ENCODE data around the gene TOB1. TPM values are rescaled to one million over a fixed set of nuclear protein-coding genes. Genes with fewer than 3 reads are reported as not detected.

TOB1 gene
- total and polyA plus RNA-seq, 3 donors from 2014 or later, result 18.4 to 42.8 (median 26.1) TPM

DNA sequence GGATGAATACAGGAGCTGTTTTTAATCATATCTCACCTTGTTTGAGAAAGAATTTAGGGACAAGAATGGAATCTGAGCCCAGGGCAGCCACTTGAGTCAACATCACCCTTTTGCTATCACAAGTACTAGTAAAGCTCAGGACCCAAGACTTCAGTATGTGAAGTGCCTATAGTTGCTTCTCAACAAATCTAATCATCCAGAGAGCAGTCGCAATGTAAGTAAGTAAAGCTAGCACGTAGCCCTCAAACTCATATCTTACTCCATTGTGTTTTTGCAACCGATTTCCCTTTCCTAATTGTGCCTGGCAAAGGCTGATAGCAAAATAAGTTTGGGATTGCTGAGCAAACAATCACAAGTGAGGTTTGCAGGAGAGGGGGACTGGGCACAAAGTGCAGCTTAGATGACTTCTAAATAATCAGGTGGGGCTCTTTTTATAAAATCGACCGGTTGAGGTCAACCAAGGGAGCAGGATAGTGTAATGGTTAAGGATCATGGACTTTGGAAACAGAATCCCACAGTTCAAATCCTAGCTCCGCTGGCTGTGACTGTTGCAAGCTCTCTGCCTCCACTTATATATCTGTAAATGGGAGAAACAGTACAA, 13.0 kb downstream of the TOB1 start:
- no peaks in the 10 kb centered on the region for H3K27me3 ChIP-seq
- H3K9me3 ChIP-seq, result no peaks in the 10 kb centered on the region
- H3K27ac ChIP-seq, result no peak overlapping the region
- DNase-seq, result no peak
- no peak overlapping the region for H3K4me3 ChIP-seq
- no peaks in the 10 kb centered on the region for H3K4me1 ChIP-seq
- no peak for TF ChIP-seq POLR2A (IDR thresholded peaks at IDR 0.05)
- TF ChIP-seq, protein P1, sequence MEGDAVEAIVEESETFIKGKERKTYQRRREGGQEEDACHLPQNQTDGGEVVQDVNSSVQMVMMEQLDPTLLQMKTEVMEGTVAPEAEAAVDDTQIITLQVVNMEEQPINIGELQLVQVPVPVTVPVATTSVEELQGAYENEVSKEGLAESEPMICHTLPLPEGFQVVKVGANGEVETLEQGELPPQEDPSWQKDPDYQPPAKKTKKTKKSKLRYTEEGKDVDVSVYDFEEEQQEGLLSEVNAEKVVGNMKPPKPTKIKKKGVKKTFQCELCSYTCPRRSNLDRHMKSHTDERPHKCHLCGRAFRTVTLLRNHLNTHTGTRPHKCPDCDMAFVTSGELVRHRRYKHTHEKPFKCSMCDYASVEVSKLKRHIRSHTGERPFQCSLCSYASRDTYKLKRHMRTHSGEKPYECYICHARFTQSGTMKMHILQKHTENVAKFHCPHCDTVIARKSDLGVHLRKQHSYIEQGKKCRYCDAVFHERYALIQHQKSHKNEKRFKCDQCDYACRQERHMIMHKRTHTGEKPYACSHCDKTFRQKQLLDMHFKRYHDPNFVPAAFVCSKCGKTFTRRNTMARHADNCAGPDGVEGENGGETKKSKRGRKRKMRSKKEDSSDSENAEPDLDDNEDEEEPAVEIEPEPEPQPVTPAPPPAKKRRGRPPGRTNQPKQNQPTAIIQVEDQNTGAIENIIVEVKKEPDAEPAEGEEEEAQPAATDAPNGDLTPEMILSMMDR (IDR thresholded peaks at IDR 0.05), result no peak
- H3K36me3 ChIP-seq (ENCODE audit: low read depth, missing control alignments), result no peaks in the 10 kb centered on the region
- 80 to 83% methylated on average over 6 of the region's 6 CpGs for WGBS, 2 donors
- intact Hi-C loops (cut with DNase I; ENCODE audit: low total_unique reads), result no loop called here

DNA sequence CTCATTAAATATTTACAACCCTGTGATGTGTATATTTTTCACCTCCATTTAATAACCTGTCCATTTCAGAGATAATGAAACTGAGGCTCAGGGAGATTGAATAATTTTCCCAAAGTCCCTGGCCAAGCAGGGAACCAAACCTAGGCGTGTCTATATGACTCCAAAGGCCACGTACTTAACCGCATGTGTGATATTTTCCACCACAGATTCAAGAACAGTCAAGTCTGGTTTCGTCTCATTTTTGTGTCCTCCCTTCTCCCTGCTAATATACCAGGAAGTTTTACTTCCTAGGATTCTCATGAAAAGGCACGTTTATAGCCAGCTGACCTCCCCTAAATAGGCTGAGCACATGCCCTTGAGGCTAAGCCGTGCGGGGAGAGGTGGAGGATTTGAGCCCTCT, 15.5 kb downstream of the TOB1 start:
- no peak overlapping the region for H3K4me3 ChIP-seq
- no peaks in the 10 kb centered on the region for H3K36me3 ChIP-seq (ENCODE audit: low read depth, missing control alignments)
- 77 to 86% methylated on average over 7 of the region's 7 CpGs for WGBS, 2 donors
- intact Hi-C loops (cut with DNase I; ENCODE audit: low total_unique reads), result no loop called here
- TF ChIP-seq POLR2A (IDR thresholded peaks at IDR 0.05), result no peak
- TF ChIP-seq, protein P1 (IDR thresholded peaks at IDR 0.05), result no peak
- no peak for DNase-seq
- H3K27ac ChIP-seq, result no peak overlapping the region
- H3K27me3 ChIP-seq, result no peaks in the 10 kb centered on the region
- no peaks in the 10 kb centered on the region for H3K9me3 ChIP-seq
- H3K4me1 ChIP-seq, result no peaks in the 10 kb centered on the region

DNA sequence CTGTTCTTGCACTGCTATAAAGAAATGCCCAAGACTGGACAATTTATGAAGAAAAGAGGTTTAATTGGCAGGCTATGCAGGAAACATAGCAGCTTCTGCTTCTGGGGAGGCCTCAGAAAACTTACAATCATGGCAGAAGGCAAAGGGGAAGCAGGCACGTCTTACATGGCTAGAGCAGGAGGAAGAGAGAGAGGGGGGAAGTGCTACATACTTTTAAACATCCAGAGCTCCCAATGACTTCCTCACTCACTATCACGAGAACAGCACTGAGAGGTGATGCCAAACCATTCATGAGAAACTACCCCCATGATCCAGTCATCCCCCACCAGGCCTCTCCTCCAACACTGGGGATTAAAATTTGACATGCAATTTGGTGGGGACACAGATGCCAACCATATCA, 17.4 kb downstream of the TOB1 start:
- WGBS, 2 donors, result 72 to 78% methylated on average over 2 of the region's 2 CpGs
- Histone ChIP-seq H3K4me3 (no peak overlapping the region), H3K9me3 (no peaks in the 10 kb centered on the region), H3K27ac (no peak overlapping the region), H3K27me3 (no peaks in the 10 kb centered on the region), H3K36me3 (ENCODE audit: low read depth, missing control alignments) (no peaks in the 10 kb centered on the region), H3K4me1 (no peaks in the 10 kb centered on the region)
- TF ChIP-seq POLR2A (IDR thresholded peaks at IDR 0.05), result no peak
- TF ChIP-seq, protein P1 (IDR thresholded peaks at IDR 0.05), result no peak
- intact Hi-C loops (cut with DNase I; ENCODE audit: low total_unique reads), result no loop called here
- DNase-seq, result no peak

DNA sequence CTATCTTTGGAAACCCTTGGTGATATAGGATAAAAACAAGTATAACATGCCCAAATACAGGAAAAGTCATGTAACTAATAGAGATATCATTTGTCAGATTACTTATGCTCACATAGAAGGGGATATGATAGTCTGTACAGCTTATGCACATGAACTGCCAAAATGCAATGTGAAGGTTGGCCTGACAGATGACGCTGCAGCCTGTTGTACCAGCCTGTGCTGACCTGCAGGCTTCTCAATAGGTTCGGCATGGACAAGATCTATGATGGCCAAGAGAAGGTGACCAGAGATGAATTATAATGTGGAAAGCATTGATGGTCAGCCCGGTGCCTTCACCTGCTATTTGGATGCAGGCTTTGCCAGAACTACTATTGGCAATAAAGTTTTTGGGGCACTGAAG, 18.1 kb downstream of the TOB1 start:
- H3K36me3 ChIP-seq (ENCODE audit: low read depth, missing control alignments), result no peaks in the 10 kb centered on the region
- no peak overlapping the region for H3K4me3 ChIP-seq
- intact Hi-C loops (cut with DNase I; ENCODE audit: low total_unique reads), result no loop called here
- H3K9me3 ChIP-seq, result no peaks in the 10 kb centered on the region
- DNase-seq, result no peak
- no peak for TF ChIP-seq POLR2A (IDR thresholded peaks at IDR 0.05)
- TF ChIP-seq, protein P1 (IDR thresholded peaks at IDR 0.05), result no peak
- H3K27ac ChIP-seq, result no peak overlapping the region
- H3K4me1 ChIP-seq, result no peaks in the 10 kb centered on the region
- no peaks in the 10 kb centered on the region for H3K27me3 ChIP-seq
- WGBS, 2 donors, result 93 to 94% methylated on average over 3 of the region's 3 CpGs

DNA sequence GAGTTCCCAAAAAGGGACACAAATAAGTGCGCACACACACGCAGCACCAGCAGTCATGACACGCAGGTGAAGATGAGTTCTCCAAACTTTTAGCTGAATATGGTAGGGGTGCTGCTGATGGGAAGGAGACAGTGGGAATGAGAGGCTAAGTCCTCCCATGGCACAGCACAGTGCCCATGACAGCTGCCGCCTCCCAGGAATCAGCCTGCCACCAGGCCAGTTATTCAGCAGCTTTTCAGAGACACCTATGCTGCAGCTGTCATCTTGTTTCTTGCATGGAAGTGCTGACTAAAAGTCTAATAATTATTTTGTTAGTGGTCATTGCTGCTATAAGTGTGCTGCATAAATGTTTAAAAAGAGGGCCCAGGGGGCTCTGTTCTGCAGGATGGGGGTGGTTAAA, 18.6 kb downstream of the TOB1 start:
- Histone ChIP-seq H3K36me3 (ENCODE audit: low read depth, missing control alignments) (no peaks in the 10 kb centered on the region), H3K4me1 (no peaks in the 10 kb centered on the region), H3K27ac (no peak overlapping the region), H3K9me3 (no peaks in the 10 kb centered on the region), H3K27me3 (no peaks in the 10 kb centered on the region), H3K4me3 (no peak overlapping the region)
- 96 to 97% methylated on average over 4 of the region's 4 CpGs for WGBS, 2 donors
- intact Hi-C loops (cut with DNase I; ENCODE audit: low total_unique reads), result no loop called here
- TF ChIP-seq, protein P1 (IDR thresholded peaks at IDR 0.05), result no peak
- no peak for TF ChIP-seq POLR2A (IDR thresholded peaks at IDR 0.05)
- DNase-seq, result no peak
